HUES48 (cell line): ENCODE results near the gene KTN1.

Source experiments
- H3K27ac ChIP-seq: one replicate; pipeline ENCODE4 v1.7.0; 2013; ENCODE audit warnings: low read depth, low read length, inconsistent platforms
- H3K27me3 ChIP-seq: 2 replicates; pipeline ENCODE4 v1.6.1; 2013; ENCODE audit warnings: mild to moderate bottlenecking, low read length; ENCODE audit not compliant: control insufficient read depth, insufficient read depth
- H3K36me3 ChIP-seq: 2 replicates; pipeline ENCODE4 v1.6.1; 2013; ENCODE audit warnings: low read length; ENCODE audit not compliant: control insufficient read depth, insufficient read depth
- H3K4me1 ChIP-seq: 2 replicates; pipeline ENCODE4 v1.6.1; 2013; ENCODE audit warnings: mild to moderate bottlenecking, low read length; ENCODE audit not compliant: control insufficient read depth, insufficient read depth
- H3K4me3 ChIP-seq: 2 replicates; pipeline ENCODE4 v1.5.1; 2013; ENCODE audit warnings: mild to moderate bottlenecking, low read depth, low read length
- H3K9ac ChIP-seq: 2 replicates; pipeline ENCODE4 v1.6.1; 2013; ENCODE audit warnings: mild to moderate bottlenecking, low read depth, low read length, moderate library complexity
- H3K9me3 ChIP-seq: 2 replicates; pipeline ENCODE4 v1.6.1; 2013; ENCODE audit warnings: low read length; ENCODE audit not compliant: control insufficient read depth, insufficient read depth

KTN1 gene

DNA sequence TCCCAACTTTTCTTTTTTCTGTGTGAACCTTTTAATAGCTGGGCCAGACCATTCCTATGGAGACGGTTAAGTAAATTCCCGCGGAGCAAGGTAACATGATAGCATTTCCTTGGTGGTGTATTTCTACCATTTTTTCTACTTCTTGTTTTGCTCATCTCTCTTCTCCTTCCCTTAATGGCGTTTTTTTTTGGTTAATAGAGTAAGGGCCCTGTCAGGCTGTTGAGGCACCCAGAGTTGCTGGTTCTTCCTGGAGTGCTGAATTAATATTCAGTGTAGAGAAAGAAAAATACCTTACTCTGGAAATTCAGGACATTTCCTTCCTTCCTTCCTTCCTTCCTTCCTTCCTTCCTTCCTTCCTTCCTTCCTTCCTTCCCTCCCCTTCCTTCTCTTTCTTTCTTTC, 137.6 kb downstream of the KTN1 start:
- H3K4me1 ChIP-seq: no peaks in the 10 kb centered on the region
- H3K9ac ChIP-seq: no peak overlapping the region
- no peaks in the 10 kb centered on the region for H3K36me3 ChIP-seq
- H3K27me3 ChIP-seq: no peaks in the 10 kb centered on the region
- no peaks in the 10 kb centered on the region for H3K9me3 ChIP-seq
- H3K27ac ChIP-seq: no peak overlapping the region
- H3K4me3 ChIP-seq: no peak overlapping the region

GRCh38 chr14:55718551-55718950, 138.5 kb downstream of the KTN1 start:
- Histone ChIP-seq H3K9ac (no peak overlapping the region), H3K27ac (no peak overlapping the region), H3K4me3 (no peak overlapping the region), H3K9me3 (no peaks in the 10 kb centered on the region), H3K4me1 (no peaks in the 10 kb centered on the region), H3K36me3 (no peaks in the 10 kb centered on the region), H3K27me3 (no peaks in the 10 kb centered on the region)

GRCh38 chr14:55720796-55721195, 140.8 kb downstream of the KTN1 start:
- Histone ChIP-seq H3K4me1 (no peaks in the 10 kb centered on the region), H3K27me3 (no peaks in the 10 kb centered on the region), H3K9ac (no peak overlapping the region), H3K9me3 (no peaks in the 10 kb centered on the region), H3K4me3 (no peak overlapping the region), H3K36me3 (no peaks in the 10 kb centered on the region), H3K27ac (no peak overlapping the region)

- H3K27ac ChIP-seq: no peak overlapping the region
Observed at GRCh38 chr14:55721353-55721752, 141.3 kb downstream of the KTN1 start.

GRCh38 chr14:55722054-55722453, 142.0 kb downstream of the KTN1 start:
- Histone ChIP-seq H3K4me1 (no peaks in the 10 kb centered on the region), H3K27ac (no peak overlapping the region), H3K27me3 (no peaks in the 10 kb centered on the region), H3K36me3 (no peaks in the 10 kb centered on the region), H3K9me3 (no peaks in the 10 kb centered on the region), H3K9ac (no peak overlapping the region), H3K4me3 (no peak overlapping the region)

More at GRCh38 chr14:55721353-55721752, 141.3 kb downstream of the KTN1 start:
- H3K27me3 ChIP-seq: no peaks in the 10 kb centered on the region
- no peak overlapping the region for H3K4me3 ChIP-seq
- H3K9me3 ChIP-seq: no peaks in the 10 kb centered on the region
- no peak overlapping the region for H3K9ac ChIP-seq
- no peaks in the 10 kb centered on the region for H3K36me3 ChIP-seq
- no peaks in the 10 kb centered on the region for H3K4me1 ChIP-seq

DNA sequence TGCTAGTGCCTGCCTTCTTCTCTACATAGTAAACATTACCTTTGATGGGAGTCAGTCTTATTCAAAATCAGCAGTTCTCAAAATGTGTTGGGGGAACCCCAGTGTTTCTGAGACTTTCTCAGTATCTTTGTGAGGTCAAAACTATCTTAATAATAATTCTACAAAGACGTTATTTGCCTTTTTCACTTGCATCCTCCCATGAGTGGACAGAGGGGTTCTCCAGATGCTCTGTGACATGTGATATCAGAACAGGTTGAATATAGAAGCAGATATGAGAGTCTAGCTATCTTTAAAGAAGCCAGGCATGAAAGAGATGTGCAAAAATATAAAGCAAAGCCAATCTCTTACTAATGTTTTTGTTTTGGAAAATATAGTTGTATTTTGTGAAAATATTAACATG, 144.7 kb downstream of the KTN1 start:
- no peak overlapping the region for H3K4me3 ChIP-seq
- H3K9me3 ChIP-seq: no peaks in the 10 kb centered on the region
- H3K27ac ChIP-seq: no peak overlapping the region
- H3K9ac ChIP-seq: no peak overlapping the region
- no peaks in the 10 kb centered on the region for H3K27me3 ChIP-seq
- H3K36me3 ChIP-seq: no peaks in the 10 kb centered on the region
- H3K4me1 ChIP-seq: no peaks in the 10 kb centered on the region

DNA sequence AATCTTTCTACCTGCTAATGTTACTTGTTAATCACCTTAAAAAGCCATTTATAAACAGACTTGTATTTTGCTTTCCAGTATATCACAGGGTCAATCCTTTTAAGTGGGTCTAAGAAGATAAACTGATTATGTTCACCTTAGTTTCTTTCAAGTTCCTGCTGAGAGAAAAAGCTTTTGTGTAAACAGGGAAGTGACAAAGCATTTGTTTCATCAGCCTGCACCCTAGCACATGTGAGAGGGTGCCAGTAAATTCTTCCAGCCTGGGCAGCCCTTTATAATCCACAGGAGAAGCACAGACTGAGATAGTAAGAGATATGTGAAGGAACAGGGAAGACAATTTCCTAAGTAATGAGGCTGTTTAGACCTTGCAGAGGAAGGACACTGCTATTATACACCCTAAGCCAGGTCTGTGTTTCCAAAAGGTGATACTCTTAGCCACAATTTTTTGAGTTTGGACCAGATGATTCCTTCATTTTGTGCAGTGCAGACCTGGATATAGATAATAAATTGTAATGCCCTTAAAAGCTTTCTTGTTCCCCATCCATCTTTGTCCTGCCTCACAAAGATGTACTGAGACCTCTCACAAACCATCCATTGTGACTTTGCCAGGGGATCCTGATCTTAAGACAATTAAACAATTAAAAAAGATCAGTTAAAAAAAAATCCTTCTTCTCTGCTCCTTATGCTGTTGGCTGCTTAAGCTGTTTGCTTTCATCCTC, 150.7 kb downstream of the KTN1 start:
- H3K4me3 ChIP-seq: no peak overlapping the region
- H3K27me3 ChIP-seq: no peaks in the 10 kb centered on the region
- H3K27ac ChIP-seq: no peak overlapping the region

GRCh38 chr14:55731311-55731872, 151.4 kb downstream of the KTN1 start:
- H3K9me3 ChIP-seq: no peaks in the 10 kb centered on the region
- no peak overlapping the region for H3K27ac ChIP-seq

More for the DNA sequence above, 150.7 kb downstream of the KTN1 start:
- Histone ChIP-seq H3K4me1 (no peaks in the 10 kb centered on the region), H3K9ac (no peak overlapping the region), H3K36me3 (no peaks in the 10 kb centered on the region), H3K9me3 (no peaks in the 10 kb centered on the region)

DNA sequence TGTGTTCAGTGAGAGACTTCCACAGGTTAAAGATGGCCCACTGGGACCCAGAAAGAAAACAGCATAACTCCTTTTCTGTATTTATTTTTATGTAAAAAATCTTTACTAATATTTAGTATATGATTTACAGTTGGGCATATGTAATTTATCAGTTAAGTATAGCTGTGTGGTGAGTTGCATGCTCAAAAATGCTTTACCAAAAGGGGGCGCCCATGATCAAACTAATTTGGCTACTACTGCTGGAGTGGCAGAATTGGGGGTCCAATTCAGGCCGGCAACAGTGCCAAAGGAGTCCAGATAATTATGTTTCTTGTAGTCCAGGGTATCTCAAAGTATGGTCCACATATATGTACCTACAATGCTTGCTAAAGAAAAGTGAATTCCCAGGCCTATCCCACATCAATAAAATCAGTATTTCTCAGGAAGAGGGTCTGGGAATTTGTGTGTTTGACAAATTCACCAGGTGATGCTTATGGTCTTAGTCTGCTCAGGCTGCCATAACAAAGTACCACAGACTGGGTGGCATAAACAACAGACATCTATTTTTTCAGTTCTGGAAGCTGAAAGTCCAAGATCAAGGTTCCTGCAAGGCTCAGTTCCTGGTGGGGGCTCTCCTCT, 152.0 kb downstream of the KTN1 start:
- Histone ChIP-seq H3K27ac (no peak overlapping the region), H3K4me3 (no peak overlapping the region), H3K27me3 (no peaks in the 10 kb centered on the region), H3K9ac (no peak overlapping the region), H3K4me1 (no peaks in the 10 kb centered on the region), H3K9me3 (no peaks in the 10 kb centered on the region), H3K36me3 (no peaks in the 10 kb centered on the region)

More at GRCh38 chr14:55731311-55731872, 151.4 kb downstream of the KTN1 start:
- no peak overlapping the region for H3K9ac ChIP-seq
- H3K27me3 ChIP-seq: no peaks in the 10 kb centered on the region
- no peaks in the 10 kb centered on the region for H3K36me3 ChIP-seq
- H3K4me3 ChIP-seq: no peak overlapping the region
- no peaks in the 10 kb centered on the region for H3K4me1 ChIP-seq

GRCh38 chr14:55733599-55733998, 153.6 kb downstream of the KTN1 start:
- Histone ChIP-seq H3K9ac (no peak overlapping the region), H3K27ac (no peak overlapping the region), H3K36me3 (no peaks in the 10 kb centered on the region), H3K4me1 (no peaks in the 10 kb centered on the region), H3K4me3 (no peak overlapping the region), H3K27me3 (no peaks in the 10 kb centered on the region), H3K9me3 (no peaks in the 10 kb centered on the region)
